GM13976 (cell line): ENCODE results near the gene CCDC88B.

Experiments used
- DNase-seq: peaks from one replicate; pipeline ENCODE4 v3.0.0; 2012; ENCODE audit warnings: low spot score
- CTCF ChIP-seq: IDR thresholded peaks from 2 replicates; pipeline ENCODE4 v1.5.1; 2012; ENCODE audit warnings: borderline replicate concordance, mild to moderate bottlenecking; ENCODE audit not compliant: insufficient read depth; ENCODE audit errors: extremely low read depth, missing control alignments, control extremely low read depth
- in situ Hi-C: fragments of 300-500 bp; cut with MboI; formaldehyde crosslinking; loops from one replicate; pipeline ENCODE4 v1.12.0; 2022; ENCODE audit warnings: low sequenced_read_pairs, mixed read lengths, inconsistent platforms; ENCODE audit not compliant: unreplicated experiment

The CCDC88B gene

GRCh38 chr11:64347193-64347867 is 7.3 kb downstream of the CCDC88B start:
- TF ChIP-seq CTCF = no peak
- in situ Hi-C loops = no loop called here
- no peak for DNase-seq

- TF ChIP-seq CTCF = no peak
- DNase-seq = no peak
- in situ Hi-C loops = no loop called here
These were observed 8.5 kb downstream of the CCDC88B start for GRCh38 chr11:64348383-64349024.

- TF ChIP-seq CTCF = no peak
- DNase-seq = no peak
- in situ Hi-C loops = no loop called here
These were observed 9.0 kb downstream of the CCDC88B start for GRCh38 chr11:64349025-64349387.

- no peak for DNase-seq
- no peak for TF ChIP-seq CTCF
- in situ Hi-C loops = no loop called here
These were observed 9.4 kb downstream of the CCDC88B start for GRCh38 chr11:64349404-64349803.

DNA sequence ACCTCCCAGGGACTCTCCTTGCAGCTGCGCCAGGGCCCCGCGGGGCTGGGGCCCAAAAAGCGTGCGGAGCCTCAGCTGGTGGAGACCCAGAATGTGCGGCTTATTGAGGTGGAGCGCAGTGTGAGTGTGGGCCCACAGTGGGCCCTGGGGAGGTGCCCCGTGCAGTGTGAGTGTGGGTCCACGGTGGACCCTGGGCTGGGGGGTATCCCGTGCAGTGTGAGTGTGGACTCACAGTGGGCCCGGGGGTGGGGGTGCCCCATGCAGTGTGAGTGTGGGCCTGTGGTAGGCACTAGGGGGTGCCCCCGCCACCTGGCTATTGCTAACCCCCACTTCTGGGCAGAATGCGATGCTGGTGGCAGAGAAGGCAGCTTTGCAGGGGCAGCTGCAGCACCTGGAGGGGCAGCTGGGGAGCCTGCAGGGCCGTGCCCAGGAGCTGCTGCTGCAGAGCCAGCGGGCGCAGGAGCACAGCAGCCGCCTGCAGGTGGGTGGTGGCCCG is 11.2 kb downstream of the CCDC88B start:
- TF ChIP-seq CTCF = no peak
- in situ Hi-C loops = no loop called here

DNA sequence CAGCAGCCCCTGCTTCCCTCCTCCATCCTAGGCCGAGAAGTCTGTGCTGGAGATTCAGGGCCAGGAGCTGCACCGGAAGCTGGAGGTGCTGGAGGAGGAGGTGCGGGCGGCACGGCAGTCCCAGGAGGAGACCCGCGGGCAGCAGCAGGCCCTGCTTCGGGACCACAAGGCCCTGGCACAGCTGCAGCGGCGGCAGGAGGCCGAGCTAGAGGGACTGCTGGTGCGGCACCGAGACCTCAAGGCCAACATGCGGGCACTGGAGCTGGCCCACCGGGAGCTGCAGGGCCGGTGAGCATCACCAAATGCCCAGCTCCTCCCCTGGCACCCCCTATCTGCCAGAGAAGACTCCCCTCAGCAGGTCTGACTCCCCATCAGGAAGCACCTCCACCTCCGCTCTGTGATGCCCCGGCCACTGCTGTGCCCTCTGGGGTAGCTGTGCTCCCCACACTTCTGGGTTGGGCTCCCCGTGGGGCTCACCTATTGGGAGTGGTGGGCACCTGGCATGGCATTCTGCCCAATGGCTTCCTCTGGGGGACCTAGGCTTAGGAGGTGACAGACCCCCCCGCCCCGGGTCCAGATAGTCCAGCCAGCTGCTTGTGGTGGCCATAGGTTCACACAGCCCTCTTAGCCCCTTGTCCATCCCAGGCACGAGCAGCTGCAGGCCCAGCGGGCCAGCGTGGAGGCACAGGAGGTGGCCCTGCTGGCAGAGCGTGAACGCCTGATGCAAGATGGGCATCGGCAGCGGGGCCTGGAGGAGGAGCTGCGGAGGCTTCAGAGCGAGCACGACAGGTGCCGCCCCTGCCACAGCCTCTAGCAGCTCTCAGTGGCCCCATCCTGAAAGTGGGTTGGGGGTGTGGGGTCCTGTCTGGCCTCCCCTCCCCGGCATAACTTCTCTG is 12.3 kb downstream of the CCDC88B start:
- TF ChIP-seq CTCF = no peak
- in situ Hi-C loops = no loop called here
- peak; percentile 32 for DNase-seq

More for the DNA sequence above, 11.2 kb downstream of the CCDC88B start:
- no peak for DNase-seq
